ENCODE measurements around the gene ZIK1. TPM values are rescaled to one million over a fixed set of nuclear protein-coding genes. Genes with fewer than 3 reads are reported as not detected.

The ZIK1 gene
- total RNA-seq, result 3.9 and 9.7 TPM in 2 replicates

GRCh38 chr19:57583521-57584416 lies at the start of gene ZIK1:
TSS of gene ZIK1 (plus strand) at chr19:57584145. CDS start at chr19:57584357, 212 bp downstream.

GRCh38 chr19:57559404-57560025 lies 24.4 kb upstream of the ZIK1 start, which contains the start of gene ZNF550:
TSS of gene ZNF550 (minus strand) at chr19:57559863. CDS start at chr19:57559682, 181 bp downstream.

GRCh38 chr19:57578487-57579205 lies 5.3 kb upstream of the ZIK1 start, which contains the start of gene ZNF416:
TSS of gene ZNF416 (minus strand) at chr19:57578911. CDS start at chr19:57578704, 207 bp downstream.

GRCh38 chr19:57599761-57600383 lies 15.9 kb downstream of the ZIK1 start, which contains the start of gene ZNF530:
TSS of gene ZNF530 (plus strand) at chr19:57599885. CDS start at chr19:57604346, 4,461 bp downstream.

GRCh38 chr19:57613941-57614743 lies 30.2 kb downstream of the ZIK1 start, which contains the start of gene ZNF134:
TSS of gene ZNF134 (plus strand) at chr19:57614242. CDS start at chr19:57619469, 5,227 bp downstream.

GRCh38 chr19:57632987-57633831 lies 49.3 kb downstream of the ZIK1 start, which contains the start of gene ZNF211:
TSS of gene ZNF211 (plus strand) at chr19:57633168. CDS start at chr19:57633347, 179 bp downstream.

Other genes starting within 250 kb of the ZIK1 start
- 5.7 and 7.4 TPM in 2 replicates for gene ZNF304, start 232.9 kb upstream of the ZIK1 start, total RNA-seq
- 10.2 and 20.4 TPM in 2 replicates for gene TRAPPC2B, start 220.6 kb upstream of the ZIK1 start, total RNA-seq
- gene ZNF547, start 220.6 kb upstream of the ZIK1 start, total RNA-seq, result 1.6 and 7.7 TPM in 2 replicates
- 13.2 and 16.8 TPM in 2 replicates for gene ZNF548, start 194.3 kb upstream of the ZIK1 start, total RNA-seq
- gene ZNF17, start 173.0 kb upstream of the ZIK1 start, total RNA-seq, result 4.2 and 5.2 TPM in 2 replicates
- 4.1 and 4.6 TPM in 2 replicates for gene ZNF749, start 148.8 kb upstream of the ZIK1 start, total RNA-seq
- gene VN1R1, start 127.0 kb upstream of the ZIK1 start, total RNA-seq, result 0.29 and 1.1 TPM in 2 replicates
- gene ZNF772, start 106.6 kb upstream of the ZIK1 start, total RNA-seq, result 12.9 and 14.2 TPM in 2 replicates
- 8.7 and 16.9 TPM in 2 replicates for gene ZNF419, start 96.4 kb upstream of the ZIK1 start, total RNA-seq
- gene ZNF773, start 84.2 kb upstream of the ZIK1 start, total RNA-seq, result 11.2 and 16.2 TPM in 2 replicates
- 2.5 and 5.0 TPM in 2 replicates for gene ZNF549, start 56.8 kb upstream of the ZIK1 start, total RNA-seq
- gene ZNF550, start 24.3 kb upstream of the ZIK1 start, total RNA-seq, result 6.6 and 9.3 TPM in 2 replicates
- 2.5 and 2.6 TPM in 2 replicates for gene ZNF416, start 5.2 kb upstream of the ZIK1 start, total RNA-seq
- 1.5 and 1.7 TPM in 2 replicates for gene ZNF530, start 15.7 kb downstream of the ZIK1 start, total RNA-seq
- 16.2 and 34.6 TPM in 2 replicates for gene ZNF134, start 30.1 kb downstream of the ZIK1 start, total RNA-seq
- 4.4 and 4.5 TPM in 2 replicates for gene ZNF211, start 49.0 kb downstream of the ZIK1 start, total RNA-seq
- gene ZSCAN4, start 84.8 kb downstream of the ZIK1 start, total RNA-seq, result not detected in 2 replicates
- gene ZNF551, start 97.8 kb downstream of the ZIK1 start, total RNA-seq, result 5.1 and 5.9 TPM in 2 replicates
- 3.6 and 4.7 TPM in 2 replicates for gene ZNF154, start 125.1 kb downstream of the ZIK1 start, total RNA-seq
- 5.6 and 7.5 TPM in 2 replicates for gene ZNF671, start 143.5 kb downstream of the ZIK1 start, total RNA-seq
- gene ZNF776, start 162.7 kb downstream of the ZIK1 start, total RNA-seq, result 6.7 and 7.4 TPM in 2 replicates
- gene ZNF586, start 185.5 kb downstream of the ZIK1 start, total RNA-seq, result 8.6 and 9.0 TPM in 2 replicates
- 2.0 and 3.4 TPM in 2 replicates for gene ZNF552, start 230.8 kb downstream of the ZIK1 start, total RNA-seq
- 11.0 and 12.4 TPM in 2 replicates for gene ZNF587B, start 246.2 kb downstream of the ZIK1 start, total RNA-seq

Data from cardiac ventricle fibroblast (primary cell).